Astrocyte (in vitro differentiated cells and primary cell): ENCODE data around the gene ICOSLG.
"Not testable (repeated sequence)": the region's sequence is repeated elsewhere in the genome, so short reads cannot be mapped to it uniquely, and the experiment has no call there.

Source experiments
- EZH2 ChIP-seq: IDR thresholded peaks from 2 replicates; pipeline ENCODE4 v1.6.1; 2012; ENCODE audit warnings: mild to moderate bottlenecking, low read length, inconsistent platforms; ENCODE audit not compliant: insufficient read depth
- TF ChIP-seq, protein P1 (sequence below): IDR thresholded peaks from 2 replicates; pipeline ENCODE4 v1.5.1; 2011; ENCODE audit warnings: low read depth, mild to moderate bottlenecking, inconsistent platforms, low read length, moderate library complexity; ENCODE audit not compliant: insufficient read depth

DNA sequence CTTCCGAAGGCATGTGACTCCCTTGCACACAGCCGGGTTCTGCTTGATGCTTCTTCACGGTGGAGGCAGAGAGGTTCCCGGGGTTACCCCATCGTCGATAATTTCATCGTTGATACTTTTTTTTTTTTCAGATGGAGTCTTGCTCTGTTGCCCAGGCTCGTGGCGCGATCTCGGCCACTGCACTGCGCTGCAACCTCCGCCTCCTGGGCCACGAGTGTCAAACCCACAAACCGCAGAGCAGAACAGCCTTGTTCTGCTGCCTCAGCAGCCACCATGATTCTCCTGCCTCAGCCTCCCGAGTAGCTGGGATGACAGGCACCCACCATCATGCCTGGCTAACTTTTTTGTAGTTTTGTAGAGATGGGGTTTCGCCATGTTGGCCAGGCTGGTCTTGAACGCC lies 20.1 kb downstream of the ICOSLG start:
- TF ChIP-seq, protein P1, sequence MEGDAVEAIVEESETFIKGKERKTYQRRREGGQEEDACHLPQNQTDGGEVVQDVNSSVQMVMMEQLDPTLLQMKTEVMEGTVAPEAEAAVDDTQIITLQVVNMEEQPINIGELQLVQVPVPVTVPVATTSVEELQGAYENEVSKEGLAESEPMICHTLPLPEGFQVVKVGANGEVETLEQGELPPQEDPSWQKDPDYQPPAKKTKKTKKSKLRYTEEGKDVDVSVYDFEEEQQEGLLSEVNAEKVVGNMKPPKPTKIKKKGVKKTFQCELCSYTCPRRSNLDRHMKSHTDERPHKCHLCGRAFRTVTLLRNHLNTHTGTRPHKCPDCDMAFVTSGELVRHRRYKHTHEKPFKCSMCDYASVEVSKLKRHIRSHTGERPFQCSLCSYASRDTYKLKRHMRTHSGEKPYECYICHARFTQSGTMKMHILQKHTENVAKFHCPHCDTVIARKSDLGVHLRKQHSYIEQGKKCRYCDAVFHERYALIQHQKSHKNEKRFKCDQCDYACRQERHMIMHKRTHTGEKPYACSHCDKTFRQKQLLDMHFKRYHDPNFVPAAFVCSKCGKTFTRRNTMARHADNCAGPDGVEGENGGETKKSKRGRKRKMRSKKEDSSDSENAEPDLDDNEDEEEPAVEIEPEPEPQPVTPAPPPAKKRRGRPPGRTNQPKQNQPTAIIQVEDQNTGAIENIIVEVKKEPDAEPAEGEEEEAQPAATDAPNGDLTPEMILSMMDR: not testable (repeated sequence)
- TF ChIP-seq EZH2: not testable (repeated sequence)
